ENCODE measurements around the gene SFXN5. TPM values are rescaled to one million over a fixed set of nuclear protein-coding genes. Genes with fewer than 3 reads are reported as not detected.

The SFXN5 gene
- polyA plus RNA-seq, 3 donors, result 5.9 to 28.6 (median 9.5) TPM

GRCh38 chr2:73084971-73085370, 13.5 kb upstream of the SFXN5 start:
- Histone ChIP-seq H3K9me3 (replicated peaks in 1 of 2; ENCODE audit: control insufficient read depth in 1 of 2, insufficient read depth in 1 of 2, low read length in 2 of 2) (no peaks in the 10 kb centered on the region), H3K4me2 (replicated peaks; ENCODE audit: extremely low read depth, low read length, poor library complexity, severe bottlenecking) (no peak overlapping the region), H3K9ac (ENCODE audit: insufficient read depth, low read length, poor library complexity, severe bottlenecking) (no peak overlapping the region), H3K4me1 (ENCODE audit: control insufficient read depth in 1 of 2, insufficient read depth in 2 of 2, low read length in 2 of 2) (no peaks in the 10 kb centered on the region), H3K27ac (ENCODE audit: low read depth in 1 of 2, low read length in 2 of 2) (no peak overlapping the region), H3K36me3 (replicated peaks in 1 of 2; ENCODE audit: control insufficient read depth in 1 of 2, insufficient read depth in 2 of 2, low read length in 2 of 2) (no peaks in the 10 kb centered on the region), H4K20me1 (ENCODE audit: insufficient read depth, low read length) (no peaks in the 10 kb centered on the region), H3K4me3 (replicated peaks in 1 of 3; ENCODE audit: low read depth in 2 of 3, low read length in 3 of 3) (no peak overlapping the region), H2AFZ (ENCODE audit: insufficient read depth, low read depth, low read length, poor library complexity, severe bottlenecking) (no peak overlapping the region), H3K27me3 (ENCODE audit: control insufficient read depth in 2 of 2, insufficient read depth in 2 of 2, low read length in 2 of 2) (no peaks in the 10 kb centered on the region), H3K79me2 (ENCODE audit: insufficient read depth, low read length) (no peaks in the 10 kb centered on the region)
- Mint-ChIP-seq H3K27me3 (ENCODE audit: low read depth in 3 of 3) (peaks cover 3 to 7% (median 3%) of the 10 kb centered on the region in 3 donors), H3K27ac (no peak overlapping the region), H3K9me3 (no peaks in the 10 kb centered on the region), H3K4me3 (no peak overlapping the region), H3K4me1 (peaks cover 2% of the 10 kb centered on the region), H3K36me3 (no peaks in the 10 kb centered on the region)
- no peak for DNase-seq
- WGBS (ENCODE audit: insufficient coverage), result 100% methylated on average over 1 of the region's 3 CpGs
- intact Hi-C loops (cut with micrococcal nuclease), result loop anchor here (2.0 to 5.0 kb wide), 2 partner anchors 80 to 92 kb away; no protein-coding TSS in a partner anchor
- no peak for TF ChIP-seq CTCF (IDR thresholded peaks at IDR 0.05)

- TF ChIP-seq CTCF (IDR thresholded peaks at IDR 0.05), result no peak
- Histone ChIP-seq H3K27ac (ENCODE audit: low read depth in 1 of 2, low read length in 2 of 2) (no peak overlapping the region), H3K4me3 (replicated peaks in 1 of 3; ENCODE audit: low read depth in 2 of 3, low read length in 3 of 3) (no peak overlapping the region), H3K9me3 (replicated peaks in 1 of 2; ENCODE audit: control insufficient read depth in 1 of 2, insufficient read depth in 1 of 2, low read length in 2 of 2) (no peaks in the 10 kb centered on the region), H3K79me2 (ENCODE audit: insufficient read depth, low read length) (no peaks in the 10 kb centered on the region), H2AFZ (ENCODE audit: insufficient read depth, low read depth, low read length, poor library complexity, severe bottlenecking) (no peak overlapping the region), H4K20me1 (ENCODE audit: insufficient read depth, low read length) (no peaks in the 10 kb centered on the region), H3K4me2 (replicated peaks; ENCODE audit: extremely low read depth, low read length, poor library complexity, severe bottlenecking) (no peak overlapping the region), H3K4me1 (ENCODE audit: control insufficient read depth in 1 of 2, insufficient read depth in 2 of 2, low read length in 2 of 2) (no peaks in the 10 kb centered on the region), H3K9ac (ENCODE audit: insufficient read depth, low read length, poor library complexity, severe bottlenecking) (no peak overlapping the region), H3K27me3 (ENCODE audit: control insufficient read depth in 2 of 2, insufficient read depth in 2 of 2, low read length in 2 of 2) (no peaks in the 10 kb centered on the region), H3K36me3 (replicated peaks in 1 of 2; ENCODE audit: control insufficient read depth in 1 of 2, insufficient read depth in 2 of 2, low read length in 2 of 2) (no peaks in the 10 kb centered on the region)
- intact Hi-C loops (cut with micrococcal nuclease), result loop anchor here (2.0 kb wide), 1 partner anchor 81 kb away; no protein-coding TSS in a partner anchor
- no peak overlapping the region for H3K4me3 Mint-ChIP-seq
- peaks cover 2% of the 10 kb centered on the region for H3K4me1 Mint-ChIP-seq
- H3K36me3 Mint-ChIP-seq, result no peaks in the 10 kb centered on the region
- no peak for DNase-seq
- 96% methylated on average over 4 of the region's 7 CpGs for WGBS (ENCODE audit: insufficient coverage)
- peaks cover 3 to 7% (median 6%) of the 10 kb centered on the region in 3 donors for H3K27me3 Mint-ChIP-seq (ENCODE audit: low read depth in 3 of 3)
- no peaks in the 10 kb centered on the region for H3K9me3 Mint-ChIP-seq
- H3K27ac Mint-ChIP-seq, result no peak overlapping the region
Observed at GRCh38 chr2:73083886-73084800, 12.6 kb upstream of the SFXN5 start.
